Measurements from ENCODE around the gene KCNQ1. TPM values are rescaled to one million over a fixed set of nuclear protein-coding genes. Genes with fewer than 3 reads are reported as not detected.
A peak's percentile ranks its signal among the peaks of the same experiment; 100 is the strongest.

Gene KCNQ1
- total and polyA plus RNA-seq, 7 donors = 0.48 to 3.1 (median 1.1) TPM

GRCh38 chr11:2806351-2807024, 361.7 kb downstream of the KCNQ1 start:
- Histone ChIP-seq H3K27ac (no peak overlapping the region), H3K4me3 (no peak overlapping the region), H3K4me1 (peaks cover 8% of the 10 kb centered on the region), H3K36me3 (ENCODE audit: insufficient read depth in 1 of 2, low read depth in 1 of 2) (no peaks in the 10 kb centered on the region), H3K9me3 (no peaks in the 10 kb centered on the region), H3K27me3 (ENCODE audit: insufficient read depth in 3 of 3, low read length in 2 of 3) (peaks cover 0 to 20% (median 10%) of the 10 kb centered on the region in 3 donors)
- ATAC-seq (no peak), DNase-seq (peak; percentile 12 to 56)
- WGBS, 3 donors = 72 to 80% (median 73%) methylated on average over 24 of the region's 24 CpGs
- intact Hi-C loops (cut with DNase I) = no loop called here
- no peak for TF ChIP-seq CTCF (IDR thresholded peaks at IDR 0.05)

- DNase-seq (peak; percentile 80 to 85), ATAC-seq (peak in 2 of 4 donors; percentile 18 to 62)
- H3K27me3 ChIP-seq (ENCODE audit: insufficient read depth in 3 of 3, low read length in 2 of 3) = peaks cover 0 to 21% (median 10%) of the 10 kb centered on the region in 3 donors
- no peak overlapping the region for H3K4me3 ChIP-seq
- no peak overlapping the region for H3K27ac ChIP-seq
- H3K9me3 ChIP-seq = no peaks in the 10 kb centered on the region
- intact Hi-C loops (cut with DNase I) = no loop called here
- H3K4me1 ChIP-seq = peaks cover 8% of the 10 kb centered on the region
- no peaks in the 10 kb centered on the region for H3K36me3 ChIP-seq (ENCODE audit: insufficient read depth in 1 of 2, low read depth in 1 of 2)
- 26 to 37% (median 29%) methylated on average over 36 to 39 of the region's 39 CpGs for WGBS, 3 donors
- TF ChIP-seq CTCF (IDR thresholded peaks at IDR 0.05) = no peak
These were observed 362.3 kb downstream of the KCNQ1 start for GRCh38 chr11:2807025-2807681.

- H3K9me3 ChIP-seq = no peaks in the 10 kb centered on the region
- DNase-seq (peak; percentile 14 to 46), ATAC-seq (no peak)
- WGBS, 3 donors = 58 to 74% (median 69%) methylated on average over 10 to 11 of the region's 11 CpGs
- no peak for TF ChIP-seq CTCF (IDR thresholded peaks at IDR 0.05)
- intact Hi-C loops (cut with DNase I) = no loop called here
- H3K36me3 ChIP-seq (ENCODE audit: insufficient read depth in 1 of 2, low read depth in 1 of 2) = no peaks in the 10 kb centered on the region
- no peak overlapping the region for H3K27ac ChIP-seq
- peaks cover 8% of the 10 kb centered on the region for H3K4me1 ChIP-seq
- no peak overlapping the region for H3K4me3 ChIP-seq
- peaks cover 0 to 27% (median 10%) of the 10 kb centered on the region in 3 donors for H3K27me3 ChIP-seq (ENCODE audit: insufficient read depth in 3 of 3, low read length in 2 of 3)
These were observed 363.0 kb downstream of the KCNQ1 start for GRCh38 chr11:2807801-2808241.

GRCh38 chr11:2808850-2809846, 364.3 kb downstream of the KCNQ1 start:
- DNase-seq (peak; percentile 6 to 10), ATAC-seq (no peak)
- no peak for TF ChIP-seq CTCF (IDR thresholded peaks at IDR 0.05)
- Histone ChIP-seq H3K9me3 (no peaks in the 10 kb centered on the region), H3K27ac (no peak overlapping the region), H3K27me3 (ENCODE audit: insufficient read depth in 3 of 3, low read length in 2 of 3) (peaks cover 0 to 30% (median 9%) of the 10 kb centered on the region in 3 donors), H3K4me1 (peaks cover 8% of the 10 kb centered on the region), H3K4me3 (no peak overlapping the region), H3K36me3 (ENCODE audit: insufficient read depth in 1 of 2, low read depth in 1 of 2) (no peaks in the 10 kb centered on the region)
- 82 to 86% (median 84%) methylated on average over 15 of the region's 15 CpGs for WGBS, 3 donors
- intact Hi-C loops (cut with DNase I) = no loop called here

Measured in psoas muscle (tissue), 8 donors.